Measurements from ENCODE around the gene EXTL1.

Gene EXTL1

GRCh38 chr1:26041978-26042377, 20.4 kb downstream of the EXTL1 start:
- DNase-seq (ENCODE audit: low spot score): no peak

- no peak for DNase-seq (ENCODE audit: low spot score)
These were observed 22.2 kb downstream of the EXTL1 start for GRCh38 chr1:26043765-26044164.

- no peak for DNase-seq (ENCODE audit: low spot score)
These were observed 22.8 kb downstream of the EXTL1 start for GRCh38 chr1:26044414-26044813.

- no peak for DNase-seq (ENCODE audit: low spot score)
These were observed 23.6 kb downstream of the EXTL1 start for GRCh38 chr1:26044971-26045721.

- no peak for DNase-seq (ENCODE audit: low spot score)
These were observed 24.2 kb downstream of the EXTL1 start, which contains the start of gene SLC30A2 for GRCh38 chr1:26045722-26046245. Gene SLC30A2, minus strand, starts transcription at chr1:26046118. Its CDS starts 222 bp downstream, at chr1:26045896.

GRCh38 chr1:26046246-26047095, 24.9 kb downstream of the EXTL1 start:
- no peak for DNase-seq (ENCODE audit: low spot score)

GRCh38 chr1:26047278-26047874, 25.8 kb downstream of the EXTL1 start:
- no peak for DNase-seq (ENCODE audit: low spot score)

- DNase-seq (ENCODE audit: low spot score): no peak
These were observed 28.1 kb downstream of the EXTL1 start for GRCh38 chr1:26049531-26050247.

GRCh38 chr1:26050248-26050640, 28.7 kb downstream of the EXTL1 start:
- no peak for DNase-seq (ENCODE audit: low spot score)

GRCh38 chr1:26053718-26054560, 32.4 kb downstream of the EXTL1 start:
- no peak for DNase-seq (ENCODE audit: low spot score)

- DNase-seq (ENCODE audit: low spot score): no peak
These were observed 33.5 kb downstream of the EXTL1 start for GRCh38 chr1:26055041-26055440.

GRCh38 chr1:26057189-26057588, 35.6 kb downstream of the EXTL1 start:
- DNase-seq (ENCODE audit: low spot score): no peak

GRCh38 chr1:26058052-26058595, 36.5 kb downstream of the EXTL1 start:
- no peak for DNase-seq (ENCODE audit: low spot score)

GRCh38 chr1:26059906-26060305, 38.3 kb downstream of the EXTL1 start:
- no peak for DNase-seq (ENCODE audit: low spot score)

GRCh38 chr1:26060832-26061574, 39.4 kb downstream of the EXTL1 start:
- no peak for DNase-seq (ENCODE audit: low spot score)

GRCh38 chr1:26064553-26064952, 43.0 kb downstream of the EXTL1 start:
- DNase-seq (ENCODE audit: low spot score): no peak

- no peak for DNase-seq (ENCODE audit: low spot score)
These were observed 44.6 kb downstream of the EXTL1 start for GRCh38 chr1:26066160-26066559.

- no peak for DNase-seq (ENCODE audit: low spot score)
These were observed 45.3 kb downstream of the EXTL1 start for GRCh38 chr1:26066857-26067256.

GRCh38 chr1:26067432-26067911, 45.9 kb downstream of the EXTL1 start, which contains the start of gene TRIM63:
Gene TRIM63, minus strand, starts transcription at chr1:26067630. Its CDS starts 136 bp downstream, at chr1:26067494.
- no peak for DNase-seq (ENCODE audit: low spot score)

GRCh38 chr1:26069941-26070295, 48.3 kb downstream of the EXTL1 start:
- DNase-seq (ENCODE audit: low spot score): no peak

All from hepatic stellate cell (primary cell).